GM21360 (cell line): ENCODE measurements around the gene SIX5.
A peak's percentile ranks its signal among the peaks of the same experiment; 100 is the strongest.
"Not testable (repeated sequence)": the region's sequence is repeated elsewhere in the genome, so short reads cannot be mapped to it uniquely, and the experiment has no call there.

Experiments used
- ATAC-seq: cut with Tn5 transposase; IDR thresholded peaks from one replicate; pipeline ENCODE4 v1.9.1; 2021; ENCODE audit warnings: mild to moderate bottlenecking, moderate library complexity; ENCODE audit not compliant: unreplicated experiment

SIX5 gene

GRCh38 chr19:45761714-45762113, 7.3 kb downstream of the SIX5 start:
- ATAC-seq: no peak

GRCh38 chr19:45758921-45759320, 10.1 kb downstream of the SIX5 start:
- ATAC-seq: no peak

GRCh38 chr19:45757695-45758094, 11.4 kb downstream of the SIX5 start:
- no peak for ATAC-seq

- ATAC-seq: no peak
Measured at GRCh38 chr19:45754323-45754722, 14.7 kb downstream of the SIX5 start.

- ATAC-seq: no peak
Measured at GRCh38 chr19:45753548-45753947, 15.5 kb downstream of the SIX5 start.

- ATAC-seq: no peak
Measured at GRCh38 chr19:45752639-45753038, 16.4 kb downstream of the SIX5 start.

- not testable (repeated sequence) for ATAC-seq
Measured at GRCh38 chr19:45751483-45751882, 17.6 kb downstream of the SIX5 start.

- ATAC-seq: no peak
Measured at GRCh38 chr19:45747513-45747912, 21.5 kb downstream of the SIX5 start.

- ATAC-seq: no peak
Measured at GRCh38 chr19:45746866-45747265, 22.2 kb downstream of the SIX5 start.

GRCh38 chr19:45745606-45746005, 23.4 kb downstream of the SIX5 start:
- ATAC-seq: no peak

GRCh38 chr19:45742969-45743368, 26.1 kb downstream of the SIX5 start:
- no peak for ATAC-seq

- no peak for ATAC-seq
Measured at GRCh38 chr19:45739498-45740439, 29.3 kb downstream of the SIX5 start.

GRCh38 chr19:45733160-45733810, 35.8 kb downstream of the SIX5 start, which contains the start of gene MEIOSIN:
TSS of gene MEIOSIN (plus strand) at chr19:45733439. CDS start at chr19:45735377, 1,938 bp downstream.
- no peak for ATAC-seq

GRCh38 chr19:45730368-45731288, 38.4 kb downstream of the SIX5 start, which contains the start of gene FBXO46:
TSS of gene FBXO46 (minus strand) at chr19:45730896. CDS start at chr19:45713495, 17,401 bp downstream.
- ATAC-seq: peak; percentile 79

- no peak for ATAC-seq
Measured at GRCh38 chr19:45729800-45730290, 39.2 kb downstream of the SIX5 start.

- ATAC-seq: not testable (repeated sequence)
Measured at GRCh38 chr19:45728683-45729082, 40.4 kb downstream of the SIX5 start.

- not testable (repeated sequence) for ATAC-seq
Measured at GRCh38 chr19:45720065-45720464, 49.0 kb downstream of the SIX5 start.

- no peak for ATAC-seq
Measured at GRCh38 chr19:45717983-45718650, 50.9 kb downstream of the SIX5 start.

GRCh38 chr19:45717131-45717982, 51.7 kb downstream of the SIX5 start:
- ATAC-seq: peak; percentile 91
